GM18870 (cell line): ENCODE results near the gene CHRNA9.

Experiments used
- ATAC-seq: cut with Tn5 transposase; IDR thresholded peaks from one replicate; pipeline ENCODE4 v1.9.1; 2021; ENCODE audit warnings: moderate library complexity; ENCODE audit not compliant: unreplicated experiment

Gene CHRNA9

GRCh38 chr4:40337051-40337450, 1.9 kb downstream of the CHRNA9 start:
- ATAC-seq: no peak

DNA sequence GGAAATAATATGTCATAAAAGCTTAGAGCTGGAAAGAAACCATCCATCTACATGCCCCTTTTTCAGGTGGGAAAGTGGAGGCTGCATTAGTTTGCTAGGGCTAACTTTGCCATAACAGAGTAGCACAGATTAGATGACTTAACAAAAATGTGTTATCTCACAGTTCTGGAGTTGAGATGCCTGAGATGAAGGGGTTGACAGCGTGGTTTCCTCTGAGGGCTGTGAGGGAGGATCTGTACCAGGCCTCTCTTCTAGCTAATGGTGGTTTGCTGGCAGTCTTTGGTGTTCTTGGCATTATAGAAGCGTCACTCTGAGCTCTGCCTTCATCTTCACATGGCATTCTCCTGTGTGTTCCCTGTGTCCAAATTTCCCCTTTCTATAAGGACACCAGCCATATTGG, 2.4 kb downstream of the CHRNA9 start:
- ATAC-seq: no peak

DNA sequence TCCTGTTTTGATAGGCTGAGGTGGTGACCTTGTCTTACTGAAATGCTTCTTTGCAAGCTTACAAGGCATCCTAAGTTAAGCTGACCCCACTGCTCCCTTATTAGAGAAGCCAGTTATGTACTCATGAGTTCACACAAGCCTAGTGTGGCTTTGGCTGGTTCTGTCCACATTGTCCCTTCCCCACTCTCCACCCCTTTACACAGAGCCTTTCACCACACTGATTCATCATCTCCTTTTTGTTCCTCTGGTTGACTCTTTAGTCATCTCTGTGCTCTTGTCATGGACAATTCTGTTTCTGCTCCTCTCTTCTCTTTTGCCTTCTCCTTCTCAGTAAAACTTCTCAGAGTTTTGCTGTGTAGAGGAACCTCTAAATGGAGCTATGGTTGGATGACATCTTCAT, 4.9 kb downstream of the CHRNA9 start:
- no peak for ATAC-seq

DNA sequence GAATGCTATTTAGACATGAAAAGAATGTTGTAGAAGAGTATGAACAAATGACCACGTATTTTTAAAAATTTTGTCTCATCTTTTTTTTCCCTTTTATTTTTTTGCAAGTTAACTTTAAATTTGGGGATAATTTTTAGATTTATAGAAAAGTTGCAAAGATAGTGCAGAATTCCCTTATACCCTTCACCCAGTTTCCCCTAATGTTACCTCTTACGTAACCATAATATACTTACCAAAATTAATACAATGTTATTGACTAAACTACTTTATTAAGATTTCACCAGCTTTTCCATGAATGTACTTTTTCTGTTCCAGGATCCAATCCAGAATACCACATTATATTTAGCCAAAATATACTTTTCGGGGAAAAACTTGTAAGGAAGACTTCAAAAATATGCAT, 12.3 kb downstream of the CHRNA9 start:
- ATAC-seq: no peak

- ATAC-seq: no peak
Measured at GRCh38 chr4:40348000-40348399, 12.9 kb downstream of the CHRNA9 start.

DNA sequence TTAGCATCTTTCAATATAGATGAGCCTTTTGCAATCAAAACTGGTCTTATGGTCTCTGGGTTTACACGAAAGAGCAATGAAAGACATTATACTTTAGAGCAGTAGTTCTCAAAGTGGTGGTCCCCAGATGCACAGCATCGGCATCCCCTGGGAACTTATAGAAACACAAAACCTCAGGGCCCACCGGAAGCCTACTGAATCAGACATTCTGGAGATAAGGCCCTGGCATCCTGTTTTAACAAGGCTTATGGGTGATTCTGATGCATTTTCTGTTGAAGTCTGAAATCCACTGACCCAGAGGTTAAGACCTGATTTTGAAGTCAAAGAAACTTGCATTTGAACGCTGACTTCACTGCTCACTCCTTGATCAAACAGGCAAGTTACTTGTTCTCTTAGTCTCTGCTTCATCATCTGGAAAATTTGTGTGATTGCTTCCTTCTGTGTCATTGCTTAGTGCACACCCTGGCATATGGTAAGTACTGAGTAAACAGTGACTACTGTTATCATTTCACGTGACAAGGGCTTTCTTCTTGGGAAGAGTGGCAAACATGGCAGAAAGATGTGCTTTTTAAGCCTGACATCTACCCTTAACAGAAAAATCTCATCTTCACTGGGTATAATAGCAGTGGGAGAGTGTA, 14.5 kb downstream of the CHRNA9 start:
- no peak for ATAC-seq

GRCh38 chr4:40350627-40351227, 15.6 kb downstream of the CHRNA9 start:
- no peak for ATAC-seq

GRCh38 chr4:40354158-40354557, 19.0 kb downstream of the CHRNA9 start:
- ATAC-seq: no peak

DNA sequence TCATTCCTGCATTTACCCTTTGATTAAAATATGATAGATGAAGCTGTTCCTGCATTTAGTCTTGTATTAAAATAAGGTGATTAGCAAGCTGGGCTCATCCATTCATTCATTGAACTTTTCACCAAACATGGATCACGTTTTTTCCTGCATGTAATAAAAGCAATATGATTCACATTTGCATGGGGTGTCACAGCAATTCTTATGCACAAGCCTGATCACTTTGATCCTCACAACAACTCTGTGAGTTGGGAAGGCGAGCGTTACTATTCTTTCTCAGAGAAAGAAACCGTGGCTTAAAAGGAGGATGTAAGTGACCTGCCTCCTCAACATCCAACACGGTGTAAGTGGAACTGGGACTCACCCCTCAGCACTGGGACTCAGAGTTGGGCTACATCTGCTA, 20.0 kb downstream of the CHRNA9 start:
- no peak for ATAC-seq

DNA sequence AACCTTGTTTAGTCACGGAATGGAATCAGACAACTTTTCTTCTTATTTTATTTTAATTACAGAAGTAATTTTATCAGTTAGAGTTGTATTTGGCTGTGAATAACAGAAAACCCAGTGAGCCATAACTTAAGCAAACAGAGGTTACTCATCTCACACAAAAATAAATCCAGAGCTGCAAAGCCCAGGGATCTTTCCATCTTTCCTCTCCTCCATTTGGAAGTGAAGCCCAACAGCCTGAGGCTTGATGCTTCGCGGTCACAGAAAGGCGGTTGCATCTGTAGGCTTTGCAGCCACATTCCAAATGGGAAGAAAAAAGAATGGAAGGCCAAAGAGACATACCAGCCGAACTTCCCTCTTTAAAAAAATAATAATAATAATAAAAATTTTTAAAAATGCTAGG, 22.6 kb downstream of the CHRNA9 start:
- ATAC-seq: no peak

GRCh38 chr4:40361338-40361737, 26.2 kb downstream of the CHRNA9 start:
- no peak for ATAC-seq

GRCh38 chr4:40363382-40363920, 28.3 kb downstream of the CHRNA9 start:
- ATAC-seq: no peak

- ATAC-seq: no peak
Measured at GRCh38 chr4:40363945-40364344, 28.8 kb downstream of the CHRNA9 start.

DNA sequence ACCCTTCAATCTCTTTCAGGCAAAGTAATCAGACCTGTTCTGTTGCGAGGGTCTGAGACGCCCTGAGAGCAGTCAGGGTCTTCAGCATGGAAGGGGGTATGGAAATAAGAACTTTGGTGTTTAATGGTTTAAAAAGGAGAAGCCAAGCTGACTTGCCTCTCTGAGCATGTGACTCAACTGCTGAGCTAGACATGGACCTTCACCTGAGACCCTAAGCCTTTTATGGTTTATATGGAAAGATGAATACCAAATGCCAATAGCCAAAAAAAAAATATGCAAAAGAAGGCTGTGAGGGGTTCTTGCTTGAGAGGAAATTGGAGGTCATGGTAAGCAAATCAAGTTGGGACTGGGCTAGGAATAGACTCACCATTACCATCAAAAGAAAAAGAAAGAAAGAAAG, 30.6 kb downstream of the CHRNA9 start:
- no peak for ATAC-seq

- no peak for ATAC-seq
Measured at GRCh38 chr4:40367451-40367850, 32.3 kb downstream of the CHRNA9 start.

DNA sequence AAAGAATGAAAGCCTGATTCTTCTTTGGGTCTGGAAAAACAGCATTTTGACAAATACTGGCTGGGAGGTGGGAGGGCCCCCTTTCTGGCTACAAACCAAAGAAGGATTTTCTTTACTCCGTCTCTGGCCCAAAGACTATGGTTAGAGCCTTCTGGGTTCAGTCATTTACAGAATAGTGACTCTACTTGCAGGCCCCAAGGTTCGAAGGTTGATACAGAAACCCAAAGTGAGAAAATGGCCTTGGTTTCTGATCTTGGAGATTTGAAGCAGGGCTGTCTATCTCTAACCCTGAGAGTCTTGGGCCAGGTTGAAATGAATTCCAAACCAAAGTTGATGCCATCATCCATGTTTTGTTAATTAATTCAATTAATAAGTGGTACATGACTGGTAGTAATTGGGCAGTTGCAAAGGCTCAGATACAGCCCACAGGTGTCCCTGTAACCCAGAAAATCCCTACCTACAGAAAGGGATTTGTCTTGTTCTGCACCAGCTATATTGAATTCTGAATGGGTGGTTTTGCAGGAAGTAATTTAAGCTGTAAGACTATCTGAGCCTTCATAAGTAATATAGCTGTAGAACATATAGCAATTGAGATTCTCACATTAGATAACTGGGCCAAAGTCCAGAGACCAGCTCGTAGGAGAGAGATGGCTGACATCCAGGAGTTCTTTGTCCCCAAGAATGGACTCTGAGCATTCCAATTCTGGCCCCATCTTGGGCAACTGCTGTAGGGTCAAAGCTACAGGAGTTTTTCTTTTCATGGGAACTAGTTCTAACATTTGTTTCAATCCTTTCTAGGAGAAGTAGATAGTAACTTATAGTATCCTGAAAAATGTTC, 34.5 kb downstream of the CHRNA9 start:
- ATAC-seq: peak; percentile 78

DNA sequence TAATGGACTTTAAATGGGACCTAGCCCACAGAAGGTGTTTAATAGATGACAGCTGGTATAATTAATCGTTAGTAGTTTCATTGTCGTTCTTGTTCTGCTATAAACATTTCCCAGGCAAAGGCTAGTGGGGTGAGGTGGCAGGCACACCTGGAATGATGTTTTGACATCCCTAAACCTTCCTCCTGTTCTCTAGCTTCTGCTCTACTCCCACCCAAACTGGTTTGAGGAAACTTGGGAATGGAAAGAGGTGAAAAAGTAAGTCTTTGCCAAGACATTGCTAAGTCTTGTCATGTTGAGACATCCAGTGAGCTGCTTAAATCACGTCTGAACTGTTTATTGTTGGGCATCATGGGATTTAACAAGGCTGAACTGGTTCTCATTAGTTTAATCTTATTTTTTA, 37.5 kb downstream of the CHRNA9 start:
- ATAC-seq: no peak

- no peak for ATAC-seq
Measured at GRCh38 chr4:40373636-40374035, 38.5 kb downstream of the CHRNA9 start.

DNA sequence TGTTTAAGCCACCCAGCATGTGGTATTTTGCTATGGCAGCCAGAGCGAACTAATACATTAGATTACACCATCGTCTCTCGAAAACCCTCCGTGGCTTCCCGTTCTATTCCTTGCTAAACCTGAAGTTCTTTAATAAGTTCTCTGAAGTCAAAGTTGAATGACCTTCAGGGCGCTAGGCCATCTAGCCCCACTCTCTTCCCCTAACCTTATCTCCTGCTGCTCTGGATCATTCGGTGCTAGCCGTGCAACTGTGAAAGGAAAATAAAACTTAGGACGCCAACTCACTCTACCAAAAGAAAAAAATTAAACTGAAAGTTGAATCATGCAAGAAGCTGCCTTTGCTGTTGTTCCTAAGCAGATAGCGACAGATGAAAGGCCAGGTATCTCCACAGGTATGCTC, 40.0 kb downstream of the CHRNA9 start:
- no peak for ATAC-seq

- ATAC-seq: no peak
Measured at GRCh38 chr4:40375620-40376019, 40.5 kb downstream of the CHRNA9 start.

GRCh38 chr4:40377512-40378365, 42.6 kb downstream of the CHRNA9 start:
- ATAC-seq: no peak
